HL-60 (cell line): ENCODE data around the gene SNAI3.

ENCODE experiments used
- CTCF ChIP-seq: IDR thresholded peaks from one replicate; pipeline ENCODE4 v1.5.1; 2011; ENCODE audit warnings: low read length, control low read depth, inconsistent platforms; ENCODE audit not compliant: insufficient read depth
- GABPA ChIP-seq: IDR thresholded peaks from 2 replicates; pipeline ENCODE4 v1.6.1; 2012; ENCODE audit warnings: low read depth
- POLR2AphosphoS5 ChIP-seq: IDR thresholded peaks from 2 replicates; pipeline ENCODE4 v1.6.1; 2012; ENCODE audit warnings: low read depth
- REST ChIP-seq: IDR thresholded peaks from 2 replicates; pipeline ENCODE4 v1.6.1; 2012; ENCODE audit warnings: low read depth; ENCODE audit not compliant: insufficient replicate concordance
- SPI1 ChIP-seq: IDR thresholded peaks from 2 replicates; pipeline ENCODE4 v1.6.1; 2012; ENCODE audit warnings: low read depth, mild to moderate bottlenecking, borderline replicate concordance

GRCh38 chr16:88662843-88663606 is 23.3 kb downstream of the SNAI3 start, which contains the start of gene MVD:
- TF ChIP-seq CTCF (no peak), POLR2AphosphoS5 (no peak), REST (no peak), GABPA (no peak), SPI1 (no peak)
